Glomerular visceral epithelial cell (primary cell): ENCODE results near the gene PRCD.
"Not testable (repeated sequence)": the region's sequence is repeated elsewhere in the genome, so short reads cannot be mapped to it uniquely, and the experiment has no call there.

Source experiments
- DNase-seq: peaks from one replicate; pipeline ENCODE4 v3.0.0-alpha.2; 2016; ENCODE audit errors: extremely low spot score

PRCD gene

DNA sequence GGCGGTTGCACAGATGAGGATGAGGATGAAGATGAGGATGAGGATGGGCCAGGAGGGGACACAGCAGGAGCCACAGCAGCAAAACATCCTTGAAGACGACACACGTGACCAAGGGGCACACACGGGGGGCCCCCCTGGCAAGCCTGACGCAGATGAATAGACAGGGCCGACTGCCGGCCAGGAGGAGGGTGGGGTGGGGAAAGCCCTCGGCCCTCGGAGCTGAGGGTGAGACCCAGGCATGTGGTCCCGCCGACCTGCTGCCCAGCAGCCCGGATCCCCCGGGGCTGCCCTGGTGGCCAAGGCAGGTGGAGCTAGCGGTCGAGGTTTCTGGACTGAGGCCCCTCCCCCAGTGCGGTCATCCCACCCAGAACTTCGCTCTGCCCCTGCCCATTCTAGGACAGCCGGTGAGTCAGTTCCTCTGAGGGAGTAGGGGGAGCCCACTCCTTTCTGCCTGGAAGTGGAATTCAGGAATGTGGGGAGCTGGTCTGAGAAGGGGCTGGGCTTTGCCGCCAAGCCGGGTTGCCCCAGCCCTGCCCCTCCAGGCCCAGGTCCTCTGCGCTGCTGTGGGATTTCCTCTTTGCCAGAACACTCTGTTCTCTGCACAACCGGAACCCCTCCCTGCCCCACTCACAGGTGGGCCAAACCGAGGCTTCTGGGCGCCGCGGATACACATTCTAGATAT lies 12.3 kb upstream of the PRCD start:
- peak; percentile 94 for DNase-seq

DNA sequence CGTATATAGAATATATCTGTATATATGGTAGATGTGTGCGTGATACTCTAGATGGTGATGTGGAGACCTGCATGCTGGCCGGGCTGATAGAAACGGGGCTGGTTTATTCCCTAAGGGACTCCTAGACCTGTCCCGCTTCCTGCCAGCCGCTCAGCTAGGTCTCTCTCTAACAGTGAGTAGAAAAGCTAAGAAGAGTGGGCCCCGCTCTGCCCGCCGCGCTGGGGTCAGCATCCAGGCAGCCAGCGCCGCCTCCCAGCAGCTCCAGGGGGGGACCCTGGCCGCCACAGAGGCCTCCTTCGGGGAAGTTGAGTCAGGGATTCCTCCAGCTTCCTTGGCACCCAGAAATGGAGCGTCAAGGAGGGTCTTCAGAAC lies 11.7 kb upstream of the PRCD start:
- no peak for DNase-seq

DNA sequence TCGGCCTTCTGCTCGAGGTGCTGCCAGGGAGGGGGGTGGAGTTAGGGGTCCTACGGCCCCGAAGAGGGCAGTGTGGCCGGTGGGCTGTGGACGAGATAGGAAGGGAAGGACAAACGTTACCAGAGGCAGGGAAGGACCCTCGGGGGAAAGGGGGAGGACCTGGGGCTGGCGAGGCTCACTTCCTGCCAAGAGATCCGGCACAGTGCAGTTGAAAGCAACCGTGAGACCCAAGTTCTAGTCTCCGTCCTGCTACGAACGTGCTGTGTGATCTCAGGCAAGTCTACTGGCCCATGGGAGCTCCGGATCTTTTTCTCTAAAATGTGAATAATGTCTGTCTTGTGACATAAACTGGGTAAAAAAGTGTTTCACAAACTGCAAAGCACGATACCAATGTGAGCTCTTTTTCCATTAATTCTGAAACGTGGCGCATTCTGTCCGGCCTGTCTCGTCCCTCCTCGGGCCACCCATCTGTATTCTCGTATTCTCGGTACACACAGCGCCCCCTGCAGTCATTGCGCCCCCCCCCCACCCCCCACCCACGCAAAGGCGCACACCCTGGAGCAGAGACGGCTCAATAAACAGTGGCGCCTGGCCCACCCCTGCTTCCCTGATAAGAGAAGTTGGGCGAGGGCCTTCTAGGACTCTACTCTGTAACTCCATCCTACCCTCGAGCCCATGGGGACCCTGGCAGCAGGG lies 11.2 kb upstream of the PRCD start:
- DNase-seq: no peak

DNA sequence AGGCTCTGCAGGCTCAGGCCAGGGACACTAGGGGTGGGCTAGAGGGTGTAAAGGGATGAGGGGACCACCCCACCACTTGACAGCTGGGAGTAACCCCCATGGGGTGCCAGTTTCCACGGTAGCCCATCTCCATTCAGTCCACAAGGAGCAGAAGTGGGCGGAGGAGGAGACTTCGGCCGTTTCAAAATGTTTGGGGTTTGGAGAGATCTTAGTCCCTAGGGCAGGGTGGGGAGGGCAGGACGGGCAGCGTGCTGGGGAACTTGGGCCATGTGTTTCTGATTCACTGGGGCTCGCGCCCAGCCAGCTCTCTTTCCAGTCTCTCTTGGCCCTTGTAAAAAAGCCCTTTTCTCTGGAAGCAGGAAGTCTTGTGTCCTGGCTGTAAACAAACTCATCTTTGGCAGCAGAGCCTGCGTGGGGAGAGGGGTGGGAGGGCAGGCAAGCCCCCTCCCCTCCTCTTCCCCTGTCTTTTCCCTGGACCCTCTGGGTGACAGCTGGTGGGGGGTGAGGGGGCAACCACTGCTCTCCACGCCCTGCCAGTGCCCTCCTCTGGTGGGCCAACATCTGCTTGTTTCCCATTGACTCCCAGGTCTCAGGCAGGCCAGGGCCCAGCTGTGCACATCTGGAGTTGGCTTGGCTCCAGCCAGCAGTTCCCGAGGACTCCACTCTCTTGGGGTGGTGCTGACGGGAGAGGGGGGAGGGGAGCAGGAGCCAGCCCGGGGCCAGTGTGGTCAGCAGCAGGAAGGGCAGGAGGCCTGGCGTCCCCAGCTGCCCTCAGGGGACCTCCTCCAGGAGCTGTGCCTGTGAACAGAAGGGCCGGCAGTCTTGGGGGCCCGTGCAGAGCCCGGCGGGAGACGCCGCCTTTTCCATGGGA lies 10.4 kb upstream of the PRCD start:
- peak; percentile 26 for DNase-seq

DNA sequence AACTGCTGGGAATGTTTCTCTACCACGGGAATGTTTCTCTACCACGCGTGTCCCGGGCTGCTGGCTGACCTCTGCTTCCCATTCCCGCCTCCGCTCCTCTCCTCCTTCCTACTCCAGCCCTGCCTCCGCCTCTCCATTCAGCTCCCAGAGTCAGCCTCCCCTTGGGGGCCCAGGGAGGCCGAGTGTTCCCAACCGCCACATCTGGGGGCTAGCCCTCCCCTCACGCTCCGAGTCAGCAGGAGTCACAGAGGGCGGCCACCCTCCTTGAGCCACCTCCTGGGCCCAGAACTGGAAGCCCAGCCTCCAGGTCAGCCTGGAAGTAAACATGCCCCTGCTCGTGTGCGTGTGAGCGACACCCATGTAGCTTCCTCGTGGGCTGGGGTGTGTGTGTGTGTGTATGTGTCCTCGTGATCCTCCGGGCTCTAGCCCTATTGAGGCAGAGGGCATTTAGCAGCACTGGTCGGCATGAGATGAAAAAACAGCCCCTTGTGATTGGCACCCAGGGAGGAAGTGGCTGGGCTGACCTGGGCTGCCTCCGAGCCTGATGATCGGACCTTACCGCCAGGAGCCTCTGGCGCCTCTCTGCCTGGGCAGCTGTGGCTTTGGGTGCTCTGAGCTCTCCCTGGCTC lies 9.6 kb upstream of the PRCD start:
- DNase-seq: peak; percentile 23

DNA sequence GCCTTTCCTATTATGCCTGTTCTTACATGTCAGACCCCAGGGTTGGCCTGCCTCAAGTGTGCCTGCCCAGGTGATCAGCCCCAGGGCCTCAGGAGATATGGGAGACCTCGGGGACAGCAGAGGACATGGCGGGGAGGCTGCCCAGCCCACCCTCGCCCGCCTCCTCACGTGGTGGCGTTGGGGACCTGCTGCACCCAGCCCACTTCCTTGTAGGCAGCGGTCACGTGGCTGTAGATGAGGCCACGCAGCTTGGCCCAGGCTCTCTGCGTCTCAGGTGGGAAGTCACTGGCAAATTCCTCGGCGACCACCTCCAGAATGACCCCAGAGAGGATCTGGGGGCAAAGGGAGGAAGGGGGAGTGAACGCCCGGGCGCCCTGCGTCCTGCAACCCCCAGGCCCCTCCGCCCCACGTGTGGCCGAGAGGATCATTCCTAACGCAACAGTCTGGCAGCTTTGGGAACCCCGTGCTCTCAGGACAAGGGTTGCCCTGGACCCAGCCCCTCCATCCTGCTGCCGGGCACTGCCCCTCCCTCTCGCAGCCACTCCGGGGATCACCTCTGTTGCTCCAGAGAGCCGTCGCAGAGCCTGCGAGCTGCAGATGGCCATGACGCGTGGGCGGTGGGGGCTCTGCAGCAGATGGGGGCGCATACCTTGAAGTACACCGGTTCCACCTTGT lies 8.9 kb upstream of the PRCD start:
- DNase-seq: no peak

DNA sequence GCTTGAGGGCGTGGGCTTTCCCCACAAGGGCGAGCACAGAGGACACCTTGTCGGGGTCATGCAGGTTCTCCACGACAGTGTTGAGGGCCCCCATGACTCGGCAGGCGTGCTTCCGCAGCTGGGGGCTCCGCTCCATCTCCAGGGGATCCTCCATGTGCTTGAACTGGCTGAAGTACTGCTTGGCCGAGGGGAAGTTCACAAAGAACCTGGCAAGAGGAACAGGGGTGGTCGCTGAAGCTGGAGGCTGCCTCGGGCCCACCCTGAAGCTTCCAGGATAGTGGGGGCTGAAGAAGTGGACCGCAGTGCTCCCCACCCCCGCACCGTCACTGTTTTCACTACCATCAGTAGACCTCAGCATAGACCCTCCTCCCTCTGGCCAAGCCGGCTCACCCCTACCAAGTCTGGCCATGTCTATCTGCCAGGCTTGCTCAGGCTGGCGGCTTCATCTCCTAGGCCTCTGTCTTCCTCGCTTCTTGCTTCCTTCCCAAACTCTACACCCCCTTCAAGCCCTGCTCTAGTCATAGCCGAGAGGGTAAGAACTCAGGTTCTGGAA lies 8.3 kb upstream of the PRCD start:
- DNase-seq: no peak

DNA sequence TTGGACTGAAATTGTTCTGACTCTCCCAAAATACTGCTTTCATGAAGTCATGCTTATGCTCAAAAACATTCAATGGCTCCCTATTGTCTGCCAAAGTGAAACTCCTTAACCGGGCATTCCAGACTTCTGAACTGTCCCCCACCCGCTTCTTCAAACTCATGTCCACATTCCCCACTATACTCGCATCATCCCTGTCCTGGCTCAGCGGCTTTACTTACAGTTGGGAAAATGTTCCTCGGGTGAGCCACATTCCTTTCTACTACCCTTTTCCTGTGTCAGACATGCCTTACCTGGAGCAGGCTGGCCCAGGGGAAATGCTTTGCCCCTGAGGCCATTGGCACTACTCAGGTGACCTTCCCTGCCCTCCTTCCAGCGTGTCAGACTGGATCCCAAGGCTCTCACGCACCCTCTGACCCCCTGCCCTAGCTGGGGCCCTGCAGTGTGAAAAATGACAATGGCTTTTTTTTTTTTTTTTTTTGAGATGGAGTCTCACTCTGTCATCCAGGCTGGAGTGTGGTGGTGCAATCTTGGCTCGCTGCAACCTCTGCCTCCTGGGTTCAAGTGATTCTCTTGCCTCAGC lies 7.7 kb upstream of the PRCD start:
- peak; percentile 37 for DNase-seq

DNA sequence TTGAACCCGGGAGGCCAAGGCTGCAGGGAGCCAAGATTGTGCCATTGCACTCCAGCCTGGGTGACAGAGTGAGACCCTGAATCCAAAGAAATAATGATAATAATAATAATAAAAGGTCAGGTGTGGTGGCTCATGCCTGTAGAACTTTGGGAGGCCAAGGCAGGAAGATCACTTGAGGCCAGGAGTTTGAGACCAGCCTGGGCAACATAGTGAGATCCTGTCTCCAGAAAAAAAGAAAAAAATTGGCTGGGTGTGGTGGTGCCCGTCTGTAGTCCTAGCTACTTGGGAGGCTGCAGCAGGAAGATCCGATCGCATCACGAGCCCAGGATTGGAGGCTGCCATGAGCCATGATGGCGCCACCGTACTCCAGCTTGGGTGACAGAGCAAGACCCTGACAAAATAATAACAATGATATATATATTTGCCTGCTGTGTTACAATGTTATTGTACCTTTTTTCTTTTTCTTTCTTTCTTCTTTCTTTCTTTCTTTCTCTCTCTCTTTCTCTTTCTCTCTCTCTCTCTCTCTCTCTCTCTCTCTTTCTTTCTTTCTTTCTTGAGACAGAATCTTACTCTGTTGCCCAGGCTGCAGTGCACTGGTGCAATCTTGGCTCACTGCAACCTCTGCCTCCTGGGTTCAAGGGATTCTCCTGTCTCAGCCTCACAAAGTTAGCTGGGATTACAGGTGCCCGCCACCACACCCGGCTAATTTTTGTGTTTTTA lies 6.0 kb upstream of the PRCD start:
- not testable (repeated sequence) for DNase-seq

DNA sequence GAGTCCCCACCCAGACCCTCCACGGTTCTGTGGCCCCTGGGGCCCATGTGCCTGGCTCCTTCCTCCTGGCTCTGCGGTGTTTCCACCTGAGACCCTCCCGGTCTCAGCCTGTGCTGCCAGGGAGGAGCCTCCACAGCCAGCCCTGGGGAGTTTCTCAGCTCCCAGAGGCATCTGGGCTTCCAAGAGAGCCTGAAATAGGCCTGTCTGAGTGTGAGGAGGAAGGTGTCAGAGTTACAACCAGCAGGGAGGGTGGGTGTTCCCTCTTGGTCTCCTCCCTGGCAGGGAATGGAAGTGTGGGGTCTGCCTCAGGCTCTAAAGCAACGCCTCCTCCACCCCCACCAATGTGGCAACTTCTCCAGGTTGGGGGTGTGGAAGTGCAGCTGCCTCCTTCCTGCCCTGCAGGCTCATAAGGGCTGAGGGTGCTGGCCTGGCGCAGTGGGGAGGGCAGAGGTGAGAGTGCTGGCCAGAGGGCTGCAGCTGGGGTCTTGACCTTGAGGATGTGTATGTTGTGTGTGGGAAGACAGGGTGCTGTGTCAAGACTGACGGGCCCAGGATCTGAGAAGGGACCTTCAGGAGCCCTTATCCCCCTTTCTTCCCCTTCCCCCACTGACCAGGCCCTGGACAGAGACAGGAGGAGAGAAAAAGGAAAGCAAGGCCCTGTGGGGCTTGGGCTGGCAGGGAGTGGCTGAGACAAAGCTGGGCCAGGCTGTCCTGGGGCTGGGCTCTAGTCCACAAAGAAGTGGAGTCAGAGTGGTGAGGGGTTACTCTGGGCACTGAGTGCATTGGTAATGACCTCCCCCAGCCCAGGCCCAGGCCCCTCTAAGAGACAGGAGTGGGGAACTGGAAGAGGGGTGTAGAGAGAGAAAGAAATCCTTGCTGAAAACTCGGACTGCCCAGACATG lies 4.8 kb upstream of the PRCD start:
- DNase-seq: no peak

DNA sequence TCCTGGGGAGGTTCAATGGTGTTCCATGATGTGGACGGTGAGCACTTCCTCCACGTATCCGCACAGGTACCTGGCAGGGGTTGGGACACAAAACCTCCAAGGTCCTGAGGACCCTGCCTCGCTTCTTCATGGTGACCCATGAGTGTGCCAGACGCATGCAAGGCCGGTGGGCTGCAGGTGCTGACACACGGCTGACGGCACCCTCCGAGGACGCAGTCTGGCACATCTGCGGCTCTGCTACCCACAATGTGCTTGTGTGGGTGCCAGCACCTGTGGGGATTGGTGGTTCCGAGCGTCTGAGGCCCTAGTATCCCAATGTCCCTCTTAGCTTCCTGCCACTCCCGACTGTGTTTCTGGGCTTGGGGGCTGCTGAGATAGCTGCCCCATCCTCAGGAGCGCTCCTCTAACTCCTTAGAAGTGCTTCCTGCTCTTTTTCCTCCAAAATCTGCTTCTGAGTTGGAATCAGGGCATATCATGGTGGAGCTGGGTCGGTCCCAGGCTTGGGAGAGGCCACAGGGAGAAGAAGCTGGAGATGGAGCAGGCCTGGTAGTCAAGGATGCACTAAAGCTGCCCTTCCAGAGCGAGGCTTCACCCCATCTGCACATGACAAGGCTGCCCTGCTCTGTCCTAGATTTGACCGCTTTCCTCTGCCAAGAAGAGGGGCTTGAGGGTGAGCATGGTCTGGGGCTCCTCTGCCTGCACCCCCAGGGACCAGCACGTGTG lies 3.9 kb upstream of the PRCD start:
- DNase-seq: no peak

DNA sequence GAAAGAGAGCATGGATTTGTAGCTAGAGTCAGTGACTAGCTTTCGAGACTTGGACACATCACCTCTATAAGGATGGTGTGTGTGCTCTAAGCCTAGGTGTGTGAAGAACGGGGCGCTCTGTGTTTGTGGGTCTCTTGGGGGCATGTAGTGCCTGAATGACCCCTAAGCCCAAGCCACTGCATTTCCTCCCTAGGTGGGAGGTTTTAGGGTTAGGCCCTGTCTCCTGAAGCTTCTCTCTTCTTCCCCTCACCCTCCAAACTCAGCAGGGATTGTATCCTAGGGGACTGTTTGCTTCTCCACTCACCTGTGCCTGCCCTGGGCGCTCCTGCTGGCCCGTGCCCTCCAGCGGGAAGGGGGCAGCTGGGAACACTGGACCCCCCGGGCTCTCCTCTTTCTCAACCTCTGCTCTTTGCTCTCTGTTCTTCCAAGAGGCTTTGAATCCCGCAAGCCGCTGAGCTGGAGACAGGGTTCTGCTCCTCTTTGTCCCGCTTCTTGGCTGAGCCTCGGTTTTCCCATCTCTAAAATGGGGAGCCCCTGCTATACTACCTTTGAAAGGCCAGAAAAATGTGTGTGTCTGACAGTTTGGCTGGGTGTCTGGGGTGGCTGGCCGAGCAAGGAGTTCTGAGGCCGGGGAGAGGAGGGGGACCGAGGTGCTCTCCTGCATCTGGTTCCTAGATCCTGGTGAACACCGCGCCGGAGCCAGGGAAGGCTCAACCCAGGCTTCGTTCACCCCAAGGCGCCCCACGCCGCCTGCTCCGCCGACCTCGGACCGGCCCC lies 3.1 kb upstream of the PRCD start:
- DNase-seq: no peak

DNA sequence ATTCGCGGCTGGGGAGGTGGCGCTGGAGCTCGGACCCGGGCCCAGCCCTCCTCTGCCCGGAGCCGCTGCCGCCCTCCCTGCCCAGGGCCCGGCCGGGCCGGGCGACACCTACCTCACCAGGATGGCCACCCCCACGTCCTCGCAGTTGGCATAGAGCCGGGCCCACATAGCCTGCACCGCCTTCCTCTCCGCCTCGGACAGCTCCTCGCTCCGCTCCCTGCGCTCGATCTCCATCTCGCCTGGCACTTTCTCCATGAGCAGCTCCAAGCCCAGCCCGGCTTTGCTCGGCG lies 2.6 kb upstream of the PRCD start:
- DNase-seq: no peak

DNA sequence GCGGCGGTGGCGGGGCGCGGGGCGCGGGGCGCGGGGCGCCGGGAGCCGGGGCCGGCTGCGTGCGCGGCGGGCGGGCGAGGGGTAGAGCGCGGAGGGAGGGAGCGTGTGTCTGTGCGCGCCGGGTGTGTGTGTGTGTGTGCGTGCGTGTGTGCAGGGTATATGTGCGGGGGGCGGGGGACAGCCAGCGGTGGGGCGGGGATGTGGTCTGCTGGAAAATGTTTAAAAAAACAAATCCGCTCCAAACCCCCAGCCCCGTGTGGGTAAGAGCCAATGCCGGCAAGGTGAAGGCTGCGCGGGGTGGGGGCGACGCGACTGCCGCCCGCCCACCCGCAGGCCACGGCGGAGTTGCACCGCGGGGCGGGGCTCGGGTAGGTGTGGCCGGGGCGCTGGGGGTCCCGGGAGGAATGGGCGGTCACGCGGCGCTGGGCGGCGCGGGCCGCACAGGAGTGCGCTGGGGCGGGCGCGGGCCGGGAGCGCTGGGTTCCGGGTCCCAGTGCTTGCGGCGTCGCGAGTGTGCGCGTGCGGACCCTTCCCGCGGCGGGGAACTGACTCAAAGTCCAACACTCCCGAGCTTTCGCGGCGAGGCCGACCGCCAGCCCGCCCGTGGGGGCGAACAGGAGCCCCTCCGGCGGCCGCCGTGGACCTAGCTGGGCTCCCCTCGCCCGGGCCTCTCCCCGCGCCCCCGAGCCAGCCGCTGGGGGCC lies 2.1 kb upstream of the PRCD start, which contains the start of gene CYGB:
CYGB (minus strand) TSS at position 132 of the 703 bp plus-strand sequence. CDS start 167 bp downstream, outside the sequence.
- DNase-seq: no peak

DNA sequence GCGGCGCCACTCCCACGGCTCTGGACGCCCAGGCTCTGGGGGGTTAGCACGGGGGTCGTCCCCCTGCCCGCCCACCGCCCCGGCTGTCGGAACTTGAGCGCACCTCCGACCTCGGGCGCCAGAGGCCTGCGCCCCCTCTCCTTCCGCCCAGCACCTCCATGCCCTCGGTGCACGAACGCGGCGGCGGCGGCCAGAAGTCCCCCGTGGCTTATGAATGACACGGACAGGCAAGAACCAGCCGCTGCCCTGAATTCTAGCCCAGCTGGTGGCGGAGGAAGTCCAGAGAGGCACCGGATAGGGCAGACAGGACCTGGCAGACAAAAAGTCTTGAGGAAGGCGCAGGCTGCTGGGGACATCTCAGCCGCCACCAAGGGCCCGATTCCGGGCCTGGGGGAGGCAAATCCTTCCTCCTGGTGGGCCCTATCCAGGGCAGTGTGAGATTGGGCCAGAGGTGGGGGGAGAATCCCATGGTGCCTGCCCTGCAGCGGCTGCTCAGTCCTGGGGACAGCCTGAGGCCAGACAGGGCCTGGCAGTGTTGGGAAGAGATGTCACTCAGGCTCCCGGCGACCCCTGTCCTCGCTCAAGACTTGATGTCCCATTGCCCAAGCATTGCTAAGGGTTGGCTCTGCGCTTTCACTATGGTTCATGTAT lies 1.4 kb upstream of the PRCD start:
- no peak for DNase-seq

DNA sequence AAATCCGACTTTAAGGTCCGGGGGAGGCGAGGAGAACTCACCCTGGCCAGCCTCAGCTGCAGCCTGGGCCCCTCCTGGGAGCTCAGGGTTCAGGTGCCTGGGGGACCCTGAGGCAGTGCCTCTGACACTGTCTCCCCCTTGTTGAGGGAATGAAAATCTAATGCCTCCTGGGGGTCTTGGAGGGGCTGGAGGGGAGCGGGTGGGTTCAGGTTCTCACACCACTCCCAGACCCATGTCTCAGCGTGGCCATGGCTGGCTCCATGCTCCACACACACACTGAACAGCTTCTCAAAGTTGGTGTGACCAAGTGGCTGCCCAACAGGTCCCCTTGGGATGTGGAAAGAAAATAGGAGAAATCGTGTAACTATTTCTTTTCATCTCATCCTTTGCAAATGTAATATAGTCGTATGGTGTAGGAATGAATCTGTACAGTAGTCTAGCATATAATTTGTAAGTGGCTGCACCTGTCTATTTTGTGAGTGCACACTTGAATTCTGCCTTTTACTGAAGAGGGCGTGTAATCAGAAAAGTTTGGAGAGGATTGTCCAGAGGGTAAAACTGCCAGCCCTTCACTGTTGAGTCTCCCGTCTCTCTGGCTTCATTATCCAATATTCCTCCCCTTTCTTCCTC lies 788 bp upstream of the PRCD start:
- no peak for DNase-seq
